HEK293T (cell line): ENCODE results near the gene TRPC4AP.

Experiments
- BHLHE40 ChIP-seq: fragments of 450-650 bp; IDR thresholded peaks from 2 replicates; pipeline ENCODE4 v1.6.1; 2016; ENCODE audit warnings: mild to moderate bottlenecking, moderate library complexity, borderline replicate concordance
- CTBP1 ChIP-seq: fragments of 450-650 bp; IDR thresholded peaks from 2 replicates; pipeline ENCODE4 v1.6.1; 2016; ENCODE audit warnings: borderline replicate concordance
- ELF4 ChIP-seq: fragments of 450-650 bp; IDR thresholded peaks from 2 replicates; pipeline ENCODE4 v1.6.1; 2017; ENCODE audit warnings: antibody characterized with exemption
- FOXA1 ChIP-seq: fragments of 450-650 bp; IDR thresholded peaks from 2 replicates; pipeline ENCODE4 v1.6.1; 2016; ENCODE audit warnings: mild to moderate bottlenecking
- FOXK2 ChIP-seq: fragments of 450-650 bp; IDR thresholded peaks from 2 replicates; pipeline ENCODE4 v1.6.1; 2016; ENCODE audit warnings: mild to moderate bottlenecking
- FOXM1 ChIP-seq: fragments of 450-650 bp; IDR thresholded peaks from 2 replicates; pipeline ENCODE4 v1.6.1; 2017; ENCODE audit warnings: mild to moderate bottlenecking, borderline replicate concordance
- HDGF ChIP-seq: fragments of 450-650 bp; IDR thresholded peaks from 2 replicates; pipeline ENCODE4 v1.6.1; 2017; ENCODE audit warnings: antibody characterized with exemption, borderline replicate concordance
- LEF1 ChIP-seq: fragments of 450-650 bp; IDR thresholded peaks from 2 replicates; pipeline ENCODE4 v1.6.1; 2017; ENCODE audit warnings: mild to moderate bottlenecking, borderline replicate concordance
- NFRKB ChIP-seq: fragments of 450-650 bp; IDR thresholded peaks from 2 replicates; pipeline ENCODE4 v1.6.1; 2016; ENCODE audit warnings: mild to moderate bottlenecking, moderate library complexity
- SP1 ChIP-seq: fragments of 450-650 bp; IDR thresholded peaks from 2 replicates; pipeline ENCODE4 v1.6.1; 2017
- SUZ12 ChIP-seq: fragments of 450-650 bp; IDR thresholded peaks from 2 replicates; pipeline ENCODE4 v1.6.1; 2016; ENCODE audit warnings: mild to moderate bottlenecking
- TARDBP ChIP-seq: fragments of 450-650 bp; IDR thresholded peaks from 2 replicates; pipeline ENCODE4 v1.6.1; 2016
- TF ChIP-seq, protein P1 (sequence below): fragments of 450-650 bp; IDR thresholded peaks from 2 replicates; pipeline ENCODE4 v1.6.1; 2016

GRCh38 chr20:34964486-34964885 is 128.1 kb downstream of the TRPC4AP start:
- TF ChIP-seq LEF1: no peak
- TF ChIP-seq FOXA1: no peak
- no peak for TF ChIP-seq BHLHE40
- TF ChIP-seq SUZ12: no peak
- TF ChIP-seq FOXK2: no peak
- no peak for TF ChIP-seq FOXM1
- TF ChIP-seq NFRKB: no peak
- TF ChIP-seq TARDBP: no peak
- TF ChIP-seq ELF4: no peak
- TF ChIP-seq, protein P1, sequence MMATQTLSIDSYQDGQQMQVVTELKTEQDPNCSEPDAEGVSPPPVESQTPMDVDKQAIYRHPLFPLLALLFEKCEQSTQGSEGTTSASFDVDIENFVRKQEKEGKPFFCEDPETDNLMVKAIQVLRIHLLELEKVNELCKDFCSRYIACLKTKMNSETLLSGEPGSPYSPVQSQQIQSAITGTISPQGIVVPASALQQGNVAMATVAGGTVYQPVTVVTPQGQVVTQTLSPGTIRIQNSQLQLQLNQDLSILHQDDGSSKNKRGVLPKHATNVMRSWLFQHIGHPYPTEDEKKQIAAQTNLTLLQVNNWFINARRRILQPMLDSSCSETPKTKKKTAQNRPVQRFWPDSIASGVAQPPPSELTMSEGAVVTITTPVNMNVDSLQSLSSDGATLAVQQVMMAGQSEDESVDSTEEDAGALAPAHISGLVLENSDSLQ: no peak
- TF ChIP-seq HDGF: no peak
- no peak for TF ChIP-seq SP1
- TF ChIP-seq CTBP1: no peak
